Activated CD4-positive, alpha-beta T cell treated with anti-CD3 and anti-CD28 coated beads, Interleukin-2, amount 50 U/mL, for 24 hours (primary cell): ENCODE results near the gene POLR1F.
A peak's percentile ranks its signal among the peaks of the same experiment; 100 is the strongest.
"Not testable (repeated sequence)": the region's sequence is repeated elsewhere in the genome, so short reads cannot be mapped to it uniquely, and the experiment has no call there.

Source experiments
- DNase-seq, 2 donors: peaks; one replicate each; pipeline ENCODE4 v3.0.0-alpha.2; 2020; ENCODE audit warnings: low read depth in 1 of 2, low spot score in 1 of 2

POLR1F gene, protein sequence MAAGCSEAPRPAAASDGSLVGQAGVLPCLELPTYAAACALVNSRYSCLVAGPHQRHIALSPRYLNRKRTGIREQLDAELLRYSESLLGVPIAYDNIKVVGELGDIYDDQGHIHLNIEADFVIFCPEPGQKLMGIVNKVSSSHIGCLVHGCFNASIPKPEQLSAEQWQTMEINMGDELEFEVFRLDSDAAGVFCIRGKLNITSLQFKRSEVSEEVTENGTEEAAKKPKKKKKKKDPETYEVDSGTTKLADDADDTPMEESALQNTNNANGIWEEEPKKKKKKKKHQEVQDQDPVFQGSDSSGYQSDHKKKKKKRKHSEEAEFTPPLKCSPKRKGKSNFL

DNA sequence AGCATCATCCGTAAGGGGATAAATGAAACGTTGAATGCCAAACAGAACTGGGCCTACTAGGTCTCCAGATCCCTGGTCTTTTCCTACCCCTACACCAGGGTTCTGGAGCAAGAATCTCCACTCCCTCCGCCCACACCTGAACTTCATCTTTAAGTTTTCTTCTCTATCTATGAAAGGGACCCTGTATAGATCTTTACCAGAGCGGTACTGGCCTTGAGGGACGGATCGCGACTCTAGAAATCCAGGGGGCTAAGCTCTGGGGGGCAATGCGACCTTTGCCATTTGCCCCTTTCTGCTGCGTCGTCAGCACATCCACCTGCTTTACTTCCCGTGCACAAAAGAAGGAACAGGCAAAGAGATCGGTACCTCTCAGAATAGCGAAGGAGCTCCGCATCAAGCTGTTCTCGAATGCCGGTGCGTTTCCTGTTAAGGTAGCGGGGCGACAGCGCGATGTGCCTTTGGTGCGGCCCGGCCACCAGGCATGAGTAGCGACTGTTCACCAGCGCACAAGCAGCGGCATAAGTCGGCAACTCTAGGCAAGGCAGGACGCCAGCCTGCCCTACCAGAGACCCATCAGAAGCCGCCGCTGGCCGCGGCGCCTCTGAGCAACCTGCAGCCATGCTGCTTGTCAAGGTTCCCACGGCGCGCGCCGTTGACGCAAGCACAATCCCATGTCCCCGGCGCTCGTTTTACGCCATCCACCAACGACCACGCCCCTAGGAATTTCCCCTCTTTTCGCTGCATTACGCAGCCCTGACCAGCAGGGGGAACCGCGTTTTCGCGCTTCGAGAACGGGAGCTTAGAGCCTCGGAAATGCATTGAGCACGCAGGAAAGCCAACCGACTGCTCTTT is at the start of gene POLR1F:
Gene POLR1F, minus strand, starts transcription at position 641 of the 852 bp plus-strand sequence. Its CDS starts 21 bp downstream, at position 620.
- DNase-seq = peak; percentile 90 to 92

- DNase-seq = no peak
Observed at GRCh38 chr7:19754521-19755116, 45.8 kb upstream of the POLR1F start.

GRCh38 chr7:19752020-19752419 is 43.2 kb upstream of the POLR1F start:
- DNase-seq = no peak

- no peak for DNase-seq
Observed at GRCh38 chr7:19749658-19750057, 40.8 kb upstream of the POLR1F start.

GRCh38 chr7:19747740-19748339 is 39.0 kb upstream of the POLR1F start:
- no peak for DNase-seq

- no peak for DNase-seq
Observed at GRCh38 chr7:19744075-19744474, 35.2 kb upstream of the POLR1F start.

- no peak for DNase-seq
Observed at GRCh38 chr7:19728716-19729115, 19.9 kb upstream of the POLR1F start.

GRCh38 chr7:19725770-19726169 is 16.9 kb upstream of the POLR1F start:
- DNase-seq = no peak

- no peak for DNase-seq
Observed at GRCh38 chr7:19715499-19715898, 6.7 kb upstream of the POLR1F start.

DNA sequence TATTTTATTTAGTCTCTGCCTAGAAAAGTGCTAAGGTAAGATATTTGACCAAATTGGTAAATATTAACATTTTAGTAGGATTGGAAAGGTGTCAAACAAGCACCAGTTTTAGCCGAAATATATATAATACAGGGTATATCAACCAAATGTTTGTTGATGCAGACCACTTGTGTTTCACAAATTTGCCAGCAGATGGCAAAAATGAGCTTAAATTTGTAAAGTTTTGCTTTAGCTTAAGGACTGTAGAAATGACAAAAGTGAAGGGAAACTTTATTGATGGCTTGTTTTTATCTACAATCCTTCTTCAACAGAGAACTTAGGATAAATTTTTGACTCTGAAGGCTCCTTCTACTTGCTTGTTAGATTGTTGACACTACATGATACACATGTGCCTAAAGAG is 4.8 kb upstream of the POLR1F start:
- peak in 1 of 2 donors; percentile 35 for DNase-seq

DNA sequence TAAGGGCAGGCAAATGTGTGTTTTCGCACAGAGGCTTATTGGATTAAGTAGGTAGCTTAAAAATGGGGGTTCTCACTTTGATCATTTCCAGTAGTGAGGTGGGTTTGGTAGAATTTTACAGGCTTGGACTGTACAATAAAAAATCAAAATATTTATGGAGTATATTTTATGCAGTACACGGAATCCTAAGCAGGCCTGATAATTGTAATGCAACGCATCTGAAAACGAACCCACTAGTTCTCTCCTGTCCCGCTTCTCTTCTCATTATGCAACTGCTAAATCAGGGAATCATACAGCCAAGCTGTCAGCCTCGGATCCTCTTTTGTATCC is 377 bp upstream of the POLR1F start:
- DNase-seq = no peak

DNA sequence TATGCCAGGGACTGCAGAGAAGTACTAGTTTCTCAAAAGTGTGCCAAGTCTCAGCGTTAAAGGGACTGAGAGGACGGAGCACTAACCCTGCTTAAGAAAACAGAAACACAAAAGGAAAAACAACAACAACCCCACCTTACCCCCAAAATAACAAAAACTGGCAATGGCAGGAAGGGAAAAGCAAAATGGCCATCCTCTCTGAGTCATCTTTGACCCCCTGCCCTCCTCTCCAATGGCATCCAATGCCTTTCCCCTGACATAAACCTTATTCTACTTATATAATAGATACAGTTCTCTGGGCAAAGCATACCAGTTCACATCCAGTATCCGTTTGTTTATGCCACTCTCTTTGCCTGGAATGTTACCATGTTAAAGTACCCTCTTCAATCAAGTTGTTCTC is 1.6 kb downstream of the POLR1F start:
- no peak for DNase-seq

- DNase-seq = no peak
Observed at GRCh38 chr7:19705663-19706062, 3.2 kb downstream of the POLR1F start.

DNA sequence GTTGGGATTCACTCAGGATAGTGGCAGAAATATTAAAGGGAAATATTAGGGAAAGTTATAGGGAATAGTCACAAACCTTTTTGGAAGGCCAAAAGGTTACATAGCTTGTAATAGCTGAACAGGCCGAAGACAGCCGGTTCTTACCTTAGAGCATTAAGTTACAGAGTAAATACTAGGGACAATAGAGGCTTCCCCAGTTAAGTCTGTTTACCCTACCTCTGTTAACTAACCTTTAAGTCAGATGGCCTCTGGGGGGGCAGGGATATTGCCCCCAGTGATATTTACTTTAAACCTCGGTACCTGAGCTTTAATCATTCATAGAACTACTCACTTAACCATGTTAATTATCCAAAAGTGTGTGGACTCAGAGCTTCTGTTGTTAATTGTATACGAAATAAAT is 7.4 kb downstream of the POLR1F start:
- DNase-seq = no peak

DNA sequence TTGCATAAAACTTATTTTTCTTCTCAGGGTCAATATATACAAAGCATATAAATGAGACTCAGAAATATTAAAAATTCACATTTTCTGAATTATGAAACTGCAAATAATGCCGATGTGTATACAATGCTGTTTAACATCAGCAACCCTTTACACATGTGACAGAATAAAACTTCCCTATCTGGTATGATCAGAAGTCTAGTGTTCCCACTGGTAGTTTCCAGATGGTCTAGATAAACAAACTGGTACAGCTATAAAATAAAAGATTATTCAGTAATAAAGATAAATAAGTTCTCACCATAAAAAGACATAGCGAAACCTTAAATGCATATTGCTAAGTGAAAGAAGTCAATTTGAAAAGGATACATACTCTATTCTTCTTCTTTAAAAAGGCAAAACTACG is 7.9 kb downstream of the POLR1F start:
- DNase-seq = no peak

DNA sequence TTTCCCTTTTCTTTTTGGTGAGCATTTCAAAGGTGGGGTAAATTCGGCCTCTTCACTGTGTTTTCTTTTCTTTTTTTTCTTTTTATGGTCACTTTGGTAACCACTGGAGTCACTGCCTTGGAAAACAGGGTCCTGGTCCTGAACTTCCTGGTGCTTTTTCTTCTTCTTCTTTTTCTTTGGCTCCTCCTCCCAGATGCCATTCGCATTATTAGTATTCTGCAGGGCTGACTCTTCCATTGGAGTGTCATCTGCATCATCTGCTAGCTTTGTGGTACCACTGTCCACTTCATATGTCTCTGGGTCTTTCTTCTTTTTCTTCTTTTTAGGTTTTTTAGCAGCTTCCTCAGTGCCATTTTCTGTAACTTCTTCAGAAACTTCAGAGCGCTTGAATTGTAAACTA is 10.5 kb downstream of the POLR1F start:
- no peak for DNase-seq

- DNase-seq = no peak
Observed at GRCh38 chr7:19696926-19697325, 11.9 kb downstream of the POLR1F start.

DNA sequence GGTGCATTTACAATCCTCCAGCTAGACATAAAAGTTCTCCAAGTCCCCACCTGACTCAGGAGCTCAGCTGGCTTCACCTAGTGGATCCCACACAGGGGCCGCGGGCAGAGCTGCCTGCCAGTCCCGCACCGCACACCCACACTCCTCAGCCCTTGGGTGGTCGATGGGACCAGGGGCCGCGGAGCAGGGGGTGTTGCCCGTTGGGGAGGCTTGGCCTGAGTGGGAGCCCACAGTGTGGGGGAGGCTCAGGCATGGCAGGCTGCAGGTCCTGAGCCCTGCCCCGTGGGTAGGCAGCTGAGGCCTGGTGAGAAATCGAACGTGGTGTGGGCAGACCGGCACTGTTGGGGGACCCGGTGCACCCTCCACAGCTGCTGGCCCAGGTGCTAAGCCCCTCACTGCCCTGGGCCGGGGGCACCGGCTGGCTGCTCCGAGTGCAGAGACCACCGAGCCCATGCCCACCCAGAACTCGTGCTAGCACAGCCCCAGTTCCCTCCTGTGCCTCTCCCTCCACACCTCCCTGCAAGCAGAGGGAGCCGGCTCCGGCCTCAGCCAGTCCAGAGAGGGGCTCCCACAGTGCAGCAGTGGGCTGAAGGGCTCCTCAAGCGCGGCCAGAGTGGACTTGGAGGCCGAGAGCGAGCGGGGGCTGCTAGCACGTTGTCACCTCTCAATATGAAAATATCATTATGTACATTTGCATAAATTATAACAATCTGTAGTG is 16.6 kb downstream of the POLR1F start:
- DNase-seq = no peak

- no peak for DNase-seq
Observed at GRCh38 chr7:19690736-19691135, 18.1 kb downstream of the POLR1F start.

GRCh38 chr7:19689130-19689529 is 19.7 kb downstream of the POLR1F start:
- not testable (repeated sequence) for DNase-seq

DNA sequence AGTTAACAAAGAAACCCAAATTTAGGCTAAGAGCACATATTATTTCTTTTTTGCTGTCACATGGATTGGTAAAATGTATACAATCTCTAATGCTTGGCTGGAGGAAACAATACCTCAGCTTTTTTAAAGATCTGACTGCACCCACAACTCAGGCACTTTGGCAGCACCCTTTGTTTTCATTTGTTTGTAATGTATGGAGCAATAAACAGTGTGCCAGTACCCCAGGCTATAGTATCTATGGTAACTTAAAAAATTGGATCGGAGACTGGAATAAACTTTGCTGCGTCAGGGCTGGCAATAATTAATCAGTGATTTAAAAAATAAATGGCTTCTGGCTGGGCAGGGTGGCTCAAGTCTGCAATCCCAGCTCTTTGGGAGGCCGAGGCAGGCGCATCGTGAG is 27.2 kb downstream of the POLR1F start:
- no peak for DNase-seq
